ENCODE measurements around the gene UBLCP1. TPM values are rescaled to one million over a fixed set of nuclear protein-coding genes. Genes with fewer than 3 reads are reported as not detected.
"Not testable (repeated sequence)": the region's sequence is repeated elsewhere in the genome, so short reads cannot be mapped to it uniquely, and the experiment has no call there.

The UBLCP1 gene
- total RNA-seq, 4 donors from 2014 or later = 17.7 to 20.9 (median 18.8) TPM

- Histone ChIP-seq H3K4me1 (no peaks in the 10 kb centered on the region), H3K27ac (no peak overlapping the region), H3K36me3 (no peaks in the 10 kb centered on the region), H3K27me3 (no peaks in the 10 kb centered on the region), H3K4me3 (no peak overlapping the region), H3K9me3 (no peaks in the 10 kb centered on the region)
- 53% methylated on average over 4 of the region's 4 CpGs for WGBS
- no peak for TF ChIP-seq POLR2AphosphoS5 (IDR thresholded peaks at IDR 0.05)
- TF ChIP-seq, protein P1, sequence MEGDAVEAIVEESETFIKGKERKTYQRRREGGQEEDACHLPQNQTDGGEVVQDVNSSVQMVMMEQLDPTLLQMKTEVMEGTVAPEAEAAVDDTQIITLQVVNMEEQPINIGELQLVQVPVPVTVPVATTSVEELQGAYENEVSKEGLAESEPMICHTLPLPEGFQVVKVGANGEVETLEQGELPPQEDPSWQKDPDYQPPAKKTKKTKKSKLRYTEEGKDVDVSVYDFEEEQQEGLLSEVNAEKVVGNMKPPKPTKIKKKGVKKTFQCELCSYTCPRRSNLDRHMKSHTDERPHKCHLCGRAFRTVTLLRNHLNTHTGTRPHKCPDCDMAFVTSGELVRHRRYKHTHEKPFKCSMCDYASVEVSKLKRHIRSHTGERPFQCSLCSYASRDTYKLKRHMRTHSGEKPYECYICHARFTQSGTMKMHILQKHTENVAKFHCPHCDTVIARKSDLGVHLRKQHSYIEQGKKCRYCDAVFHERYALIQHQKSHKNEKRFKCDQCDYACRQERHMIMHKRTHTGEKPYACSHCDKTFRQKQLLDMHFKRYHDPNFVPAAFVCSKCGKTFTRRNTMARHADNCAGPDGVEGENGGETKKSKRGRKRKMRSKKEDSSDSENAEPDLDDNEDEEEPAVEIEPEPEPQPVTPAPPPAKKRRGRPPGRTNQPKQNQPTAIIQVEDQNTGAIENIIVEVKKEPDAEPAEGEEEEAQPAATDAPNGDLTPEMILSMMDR (IDR thresholded peaks at IDR 0.05) = no peak
- TF ChIP-seq POLR2A (IDR thresholded peaks at IDR 0.05) = no peak
- TF ChIP-seq EP300 (IDR thresholded peaks at IDR 0.05) = no peak
- DNase-seq (ENCODE audit: low spot score in 2 of 2) = no peak
These were observed 27.7 kb downstream of the UBLCP1 start for GRCh38 chr5:159290741-159291140.

DNA sequence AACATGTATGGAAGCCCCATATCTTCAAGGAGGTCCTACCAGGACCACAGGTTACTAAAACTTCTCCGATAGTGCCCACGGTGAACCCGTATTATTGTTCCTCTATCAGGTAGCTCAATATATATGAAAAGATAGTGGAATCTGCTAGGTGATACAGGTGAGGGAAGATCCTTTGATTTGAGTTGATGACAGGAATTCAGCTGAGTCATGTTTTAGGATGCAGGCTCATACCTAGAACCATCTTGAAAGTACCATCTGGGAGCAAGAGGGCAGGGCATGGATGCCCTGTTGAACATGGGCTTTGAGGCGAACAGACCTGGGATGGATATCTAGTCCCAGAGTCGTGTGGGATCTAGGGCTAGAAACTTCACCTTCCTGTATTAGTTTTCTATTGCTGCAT lies 31.8 kb downstream of the UBLCP1 start:
- no peak overlapping the region for H3K27ac ChIP-seq

DNA sequence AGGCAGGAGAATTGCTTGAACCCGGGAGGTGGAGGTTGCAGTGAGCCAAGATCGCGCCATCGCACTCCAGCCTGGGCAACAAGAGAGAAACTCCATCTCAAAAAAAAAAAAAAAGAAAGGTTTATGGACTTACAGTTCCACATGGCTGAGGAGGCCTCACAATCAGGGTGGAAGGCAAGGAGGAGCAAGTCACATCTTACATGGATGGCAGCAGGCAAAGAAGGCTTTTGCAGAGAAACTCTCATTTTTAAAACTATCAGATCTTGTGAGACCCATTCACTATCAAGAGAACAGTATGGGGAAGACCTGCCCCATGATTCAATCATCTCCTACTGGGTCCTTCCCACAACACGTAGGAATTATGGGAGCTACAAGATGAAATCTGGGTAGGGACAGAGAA lies 34.2 kb downstream of the UBLCP1 start:
- not testable (repeated sequence) for H3K36me3 ChIP-seq; H3K4me3 ChIP-seq; H3K9me3 ChIP-seq; H3K27me3 ChIP-seq; DNase-seq (ENCODE audit: low spot score in 2 of 2); H3K4me1 ChIP-seq; H3K27ac ChIP-seq
- 83% methylated on average over 5 of the region's 5 CpGs for WGBS

More for the DNA sequence above, 31.8 kb downstream of the UBLCP1 start:
- no peaks in the 10 kb centered on the region for H3K36me3 ChIP-seq
- 93% methylated on average over 5 of the region's 5 CpGs for WGBS
- DNase-seq (ENCODE audit: low spot score in 2 of 2) = no peak
- no peak overlapping the region for H3K4me3 ChIP-seq
- no peaks in the 10 kb centered on the region for H3K9me3 ChIP-seq
- no peak for TF ChIP-seq EP300 (IDR thresholded peaks at IDR 0.05)
- TF ChIP-seq POLR2A (IDR thresholded peaks at IDR 0.05) = no peak
- TF ChIP-seq, protein P1 (IDR thresholded peaks at IDR 0.05) = no peak
- TF ChIP-seq POLR2AphosphoS5 (IDR thresholded peaks at IDR 0.05) = no peak
- no peaks in the 10 kb centered on the region for H3K4me1 ChIP-seq
- H3K27me3 ChIP-seq = no peaks in the 10 kb centered on the region

DNA sequence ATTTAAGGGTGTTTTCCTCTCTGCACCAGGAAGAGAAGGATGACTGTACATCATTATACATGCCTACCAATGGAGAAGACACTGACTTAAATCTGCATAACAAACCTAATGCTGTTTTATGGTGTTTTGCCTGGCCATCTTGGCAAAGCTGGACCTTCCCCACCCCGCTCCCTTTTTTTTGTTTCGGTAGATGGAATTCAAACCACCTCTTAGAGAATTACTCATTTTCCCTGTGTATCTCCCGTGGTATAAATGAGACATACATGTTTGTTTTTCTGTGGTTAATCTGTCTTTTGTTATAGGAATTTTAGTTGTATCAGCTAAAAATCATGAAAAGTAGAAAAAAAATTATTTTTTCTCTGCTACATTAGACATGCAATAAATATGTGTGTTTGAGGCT lies 38.4 kb downstream of the UBLCP1 start:
- no peaks in the 10 kb centered on the region for H3K4me1 ChIP-seq
- no peak for DNase-seq (ENCODE audit: low spot score in 2 of 2)
- H3K9me3 ChIP-seq = peaks cover 13% of the 10 kb centered on the region
- no peaks in the 10 kb centered on the region for H3K27me3 ChIP-seq
- no peak for TF ChIP-seq POLR2A (IDR thresholded peaks at IDR 0.05)
- TF ChIP-seq, protein P1 (IDR thresholded peaks at IDR 0.05) = no peak
- TF ChIP-seq EP300 (IDR thresholded peaks at IDR 0.05) = no peak
- no peak for TF ChIP-seq POLR2AphosphoS5 (IDR thresholded peaks at IDR 0.05)
- H3K4me3 ChIP-seq = no peak overlapping the region
- no peak overlapping the region for H3K27ac ChIP-seq
- 81% methylated on average over 3 of the region's 3 CpGs for WGBS
- H3K36me3 ChIP-seq = no peaks in the 10 kb centered on the region

GRCh38 chr5:159301929-159302860 lies 39.1 kb downstream of the UBLCP1 start:
- not testable (repeated sequence) for DNase-seq (ENCODE audit: low spot score in 2 of 2); H3K27me3 ChIP-seq; H3K4me3 ChIP-seq; H3K4me1 ChIP-seq; H3K27ac ChIP-seq; H3K36me3 ChIP-seq
- 89% methylated on average over 13 of the region's 13 CpGs for WGBS
- peaks cover 13% of the 10 kb centered on the region for H3K9me3 ChIP-seq

GRCh38 chr5:159303286-159303685 lies 40.2 kb downstream of the UBLCP1 start:
- WGBS = 93% methylated on average over 4 of the region's 4 CpGs
- DNase-seq (ENCODE audit: low spot score in 2 of 2) = no peak
- H3K36me3 ChIP-seq = no peaks in the 10 kb centered on the region
- H3K27me3 ChIP-seq = no peaks in the 10 kb centered on the region
- H3K4me1 ChIP-seq = no peaks in the 10 kb centered on the region
- no peak overlapping the region for H3K27ac ChIP-seq
- H3K9me3 ChIP-seq = peaks cover 13% of the 10 kb centered on the region
- H3K4me3 ChIP-seq = no peak overlapping the region
- TF ChIP-seq EP300 (IDR thresholded peaks at IDR 0.05) = no peak
- TF ChIP-seq POLR2A (IDR thresholded peaks at IDR 0.05) = no peak
- no peak for TF ChIP-seq POLR2AphosphoS5 (IDR thresholded peaks at IDR 0.05)
- TF ChIP-seq, protein P1 (IDR thresholded peaks at IDR 0.05) = no peak
